Transverse colon (tissue), 4 donors: ENCODE results near the gene TNS3.

Source experiments
- CTCF ChIP-seq, 5 experiments: fragments of 200-600 bp in 3 of 5; fragments of 450-650 bp in 2 of 5; sonication (generic) in 3 of 5; IDR thresholded peaks; 1 replicate in 2 of 5; 2 replicates in 3 of 5; pipeline ENCODE4 v1.5.1; 2016 to 2017; ENCODE audit warnings: antibody characterized with exemption in 5 of 5, inconsistent platforms in 3 of 5, mild to moderate bottlenecking in 2 of 5, moderate library complexity in 1 of 5
- POLR2A ChIP-seq: fragments of 450-650 bp; IDR thresholded peaks from one replicate; pipeline ENCODE4 v1.6.1; 2016; ENCODE audit warnings: antibody characterized with exemption, mild to moderate bottlenecking, moderate library complexity
- POLR2AphosphoS5 ChIP-seq, 3 donors: sonication (generic); formaldehyde crosslinking; IDR thresholded peaks; one replicate each; pipeline ENCODE4 v1.6.1; 2016; ENCODE audit warnings: antibody characterized with exemption in 3 of 3

DNA sequence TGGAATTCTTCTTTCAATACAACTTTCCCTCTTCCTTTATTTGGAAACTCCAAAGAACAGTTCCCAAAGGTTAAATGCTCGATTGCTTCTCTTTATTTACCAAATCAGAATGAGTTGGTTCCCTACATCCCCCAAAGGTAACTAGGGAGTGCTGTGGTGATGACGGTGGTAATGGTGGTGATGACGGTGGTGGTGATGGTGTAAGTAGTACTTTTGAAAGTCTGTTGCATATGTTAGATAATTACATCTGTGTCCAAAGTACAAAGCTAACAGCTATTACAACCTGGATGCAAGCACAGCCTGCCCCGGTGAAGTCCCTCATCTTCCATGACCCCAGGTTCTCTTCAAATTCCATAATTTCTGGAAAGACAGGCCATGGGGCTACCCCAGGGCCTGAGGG, 115.1 kb downstream of the TNS3 start:
- TF ChIP-seq CTCF (IDR thresholded peaks at IDR 0.05) (no peak), POLR2AphosphoS5 (IDR thresholded peaks at IDR 0.05) (no peak), POLR2A (no peak)
